ENCODE measurements around the gene KPNA3. TPM values are rescaled to one million over a fixed set of nuclear protein-coding genes. Genes with fewer than 3 reads are reported as not detected.

KPNA3 gene
- total and polyA plus RNA-seq, 7 experiments from 2014 or later: 17.0 to 38.7 (median 19.6) TPM

GRCh38 chr13:49740870-49741269, 51.6 kb downstream of the KPNA3 start:
- no peak for ATAC-seq
- Mint-ChIP-seq H3K4me3 (no peak overlapping the region), H3K9me3 (no peaks in the 10 kb centered on the region), H3K36me3 (peaks cover 3 to 34% (median 15%) of the 10 kb centered on the region in 5 donors), H3K4me1 (peaks cover 0 to 4% (median 0%) of the 10 kb centered on the region in 7 donors), H3K27me3 (no peaks in the 10 kb centered on the region), H3K27ac (no peak overlapping the region)
- Histone ChIP-seq H3K36me3 (ENCODE audit: control insufficient read depth in 2 of 3, insufficient read depth in 3 of 3, low read length in 3 of 3) (peaks cover 0 to 2% (median 0%) of the 10 kb centered on the region in 3 experiments), H3K27me3 (ENCODE audit: control insufficient read depth in 2 of 2, insufficient read depth in 2 of 2, low read length in 2 of 2) (no peaks in the 10 kb centered on the region), H3K9me3 (ENCODE audit: control insufficient read depth in 2 of 3, low read length in 3 of 3) (no peaks in the 10 kb centered on the region), H3K4me1 (ENCODE audit: control insufficient read depth in 2 of 2, insufficient read depth in 2 of 2, low read length in 2 of 2) (no peaks in the 10 kb centered on the region), H3K27ac (ENCODE audit: low read depth, low read length) (no peak overlapping the region), H3K4me3 (ENCODE audit: low read length) (no peak overlapping the region)
- intact Hi-C loops (cut with micrococcal nuclease): loop anchor here in 1 of 2 donors (5.0 kb wide), 1 partner anchor 51 kb away; the partner anchor contains the start of gene KPNA3
- ChIA-PET CTCF (no interaction called here), POLR2A (no interaction called here)
- no peak for DNase-seq

GRCh38 chr13:49739498-49740187, 52.8 kb downstream of the KPNA3 start:
- peaks cover 0 to 27% (median 8%) of the 10 kb centered on the region in 5 donors for H3K36me3 Mint-ChIP-seq
- no peaks in the 10 kb centered on the region for H3K27me3 Mint-ChIP-seq
- H3K4me1 ChIP-seq (ENCODE audit: control insufficient read depth in 2 of 2, insufficient read depth in 2 of 2, low read length in 2 of 2): no peaks in the 10 kb centered on the region

GRCh38 chr13:49733181-49733951, 59.1 kb downstream of the KPNA3 start:
- Histone ChIP-seq H3K9me3 (ENCODE audit: control insufficient read depth in 2 of 3, low read length in 3 of 3) (no peaks in the 10 kb centered on the region), H3K27me3 (ENCODE audit: control insufficient read depth in 2 of 2, insufficient read depth in 2 of 2, low read length in 2 of 2) (no peaks in the 10 kb centered on the region), H3K4me1 (ENCODE audit: control insufficient read depth in 2 of 2, insufficient read depth in 2 of 2, low read length in 2 of 2) (no peaks in the 10 kb centered on the region), H3K36me3 (ENCODE audit: control insufficient read depth in 2 of 3, insufficient read depth in 3 of 3, low read length in 3 of 3) (peaks cover 0 to 6% (median 0%) of the 10 kb centered on the region in 3 experiments), H3K27ac (ENCODE audit: low read depth, low read length) (no peak overlapping the region), H3K4me3 (ENCODE audit: low read length) (no peak overlapping the region)
- peaks cover 4 to 19% (median 17%) of the 10 kb centered on the region in 5 donors for H3K36me3 Mint-ChIP-seq
- H3K9me3 Mint-ChIP-seq: no peaks in the 10 kb centered on the region
- DNase-seq: no peak
- H3K27ac Mint-ChIP-seq: peak overlapping the region in 1 of 9 donors; percentile 45
- ATAC-seq: no peak
- POLR2A ChIA-PET: no interaction called here
- no peaks in the 10 kb centered on the region for H3K27me3 Mint-ChIP-seq
- intact Hi-C loops (cut with micrococcal nuclease): no loop called here
- CTCF ChIA-PET: no interaction called here
- H3K4me1 Mint-ChIP-seq: no peaks in the 10 kb centered on the region
- H3K4me3 Mint-ChIP-seq: no peak overlapping the region

More at GRCh38 chr13:49739498-49740187, 52.8 kb downstream of the KPNA3 start:
- no peak overlapping the region for H3K4me3 ChIP-seq (ENCODE audit: low read length)
- DNase-seq (no peak), ATAC-seq (no peak)
- H3K27ac ChIP-seq (ENCODE audit: low read depth, low read length): no peak overlapping the region
- H3K36me3 ChIP-seq (ENCODE audit: control insufficient read depth in 2 of 3, insufficient read depth in 3 of 3, low read length in 3 of 3): no peaks in the 10 kb centered on the region
- no peaks in the 10 kb centered on the region for H3K9me3 Mint-ChIP-seq
- H3K4me3 Mint-ChIP-seq: no peak overlapping the region
- ChIA-PET POLR2A (no interaction called here), CTCF (no interaction called here)
- H3K4me1 Mint-ChIP-seq: peaks cover 0 to 4% (median 0%) of the 10 kb centered on the region in 7 donors
- H3K27ac Mint-ChIP-seq: peak overlapping the region in 2 of 9 donors; percentile 17 to 43
- H3K27me3 ChIP-seq (ENCODE audit: control insufficient read depth in 2 of 2, insufficient read depth in 2 of 2, low read length in 2 of 2): no peaks in the 10 kb centered on the region
- no peaks in the 10 kb centered on the region for H3K9me3 ChIP-seq (ENCODE audit: control insufficient read depth in 2 of 3, low read length in 3 of 3)
- intact Hi-C loops (cut with micrococcal nuclease): loop anchor here in 1 of 2 donors (5.0 kb wide), 1 partner anchor 53 kb away; the partner anchor contains the start of gene KPNA3

DNA sequence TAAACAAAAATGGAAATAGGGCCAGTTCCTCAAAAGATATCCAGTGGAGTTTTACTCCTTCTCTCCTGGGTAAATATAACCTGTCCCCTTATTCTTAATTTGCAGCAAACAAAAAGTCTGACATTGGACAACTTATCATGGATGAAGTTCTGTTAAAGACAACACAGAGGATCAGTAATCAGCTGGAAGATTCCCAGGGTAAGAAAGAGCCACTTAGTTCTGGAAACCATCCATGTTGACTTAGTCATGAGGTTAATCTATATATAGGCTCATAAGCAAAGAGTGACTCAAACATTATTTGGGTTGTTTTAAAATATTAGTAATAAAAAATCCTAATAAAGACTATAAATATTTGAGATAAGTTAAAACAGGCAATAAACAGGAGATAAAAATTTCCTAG, 60.7 kb downstream of the KPNA3 start:
- Mint-ChIP-seq H3K4me3 (no peak overlapping the region), H3K27me3 (no peaks in the 10 kb centered on the region), H3K9me3 (no peaks in the 10 kb centered on the region), H3K4me1 (no peaks in the 10 kb centered on the region), H3K36me3 (peaks cover 4 to 33% (median 28%) of the 10 kb centered on the region in 5 donors), H3K27ac (no peak overlapping the region)
- ChIA-PET CTCF (no interaction called here), POLR2A (no interaction called here)
- Histone ChIP-seq H3K27ac (ENCODE audit: low read depth, low read length) (no peak overlapping the region), H3K4me3 (ENCODE audit: low read length) (no peak overlapping the region), H3K4me1 (ENCODE audit: control insufficient read depth in 2 of 2, insufficient read depth in 2 of 2, low read length in 2 of 2) (no peaks in the 10 kb centered on the region), H3K36me3 (ENCODE audit: control insufficient read depth in 2 of 3, insufficient read depth in 3 of 3, low read length in 3 of 3) (peaks cover 0 to 6% (median under 1%) of the 10 kb centered on the region in 3 experiments), H3K27me3 (ENCODE audit: control insufficient read depth in 2 of 2, insufficient read depth in 2 of 2, low read length in 2 of 2) (no peaks in the 10 kb centered on the region), H3K9me3 (ENCODE audit: control insufficient read depth in 2 of 3, low read length in 3 of 3) (no peaks in the 10 kb centered on the region)
- ATAC-seq (no peak), DNase-seq (no peak)
- intact Hi-C loops (cut with micrococcal nuclease): no loop called here

DNA sequence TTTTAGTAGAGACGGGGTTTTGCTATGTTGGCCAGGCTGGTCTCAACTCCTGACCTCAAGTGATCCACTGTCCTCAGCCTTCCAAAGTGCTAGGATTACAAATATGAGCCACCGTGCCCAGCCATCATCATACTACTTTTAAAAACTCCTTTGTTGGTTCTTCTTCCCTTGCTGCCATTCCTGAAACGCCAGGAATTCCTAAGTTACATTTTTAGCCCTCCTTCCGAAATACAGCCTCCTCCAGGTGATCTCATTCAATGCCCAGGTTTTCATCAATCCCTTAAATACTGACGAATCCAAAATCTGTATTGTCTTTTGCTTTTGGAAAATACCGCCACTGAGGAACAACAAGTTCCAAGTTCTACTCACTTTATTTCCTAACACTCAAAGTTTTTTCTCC, 75.9 kb downstream of the KPNA3 start:
- Mint-ChIP-seq H3K9me3 (peaks cover 5 to 39% (median 14%) of the 10 kb centered on the region in 11 donors), H3K27ac (peak overlapping the region in 1 of 9 donors; percentile 60), H3K4me3 (no peak overlapping the region), H3K27me3 (no peaks in the 10 kb centered on the region), H3K4me1 (peaks cover 0 to 5% (median 0%) of the 10 kb centered on the region in 7 donors), H3K36me3 (peaks cover 22 to 59% (median 53%) of the 10 kb centered on the region in 5 donors)
- peaks cover 0 to 23% (median 0%) of the 10 kb centered on the region in 3 experiments for H3K36me3 ChIP-seq (ENCODE audit: control insufficient read depth in 2 of 3, insufficient read depth in 3 of 3, low read length in 3 of 3)
- POLR2A ChIA-PET: no interaction called here
- H3K27me3 ChIP-seq (ENCODE audit: control insufficient read depth in 2 of 2, insufficient read depth in 2 of 2, low read length in 2 of 2): no peaks in the 10 kb centered on the region
- intact Hi-C loops (cut with micrococcal nuclease): no loop called here
- peaks cover 0 to 5% (median 0%) of the 10 kb centered on the region in 3 experiments for H3K9me3 ChIP-seq (ENCODE audit: control insufficient read depth in 2 of 3, low read length in 3 of 3)
- ATAC-seq (no peak), DNase-seq (no peak)
- no peak overlapping the region for H3K27ac ChIP-seq (ENCODE audit: low read depth, low read length)
- CTCF ChIA-PET: no interaction called here
- no peaks in the 10 kb centered on the region for H3K4me1 ChIP-seq (ENCODE audit: control insufficient read depth in 2 of 2, insufficient read depth in 2 of 2, low read length in 2 of 2)
- no peak overlapping the region for H3K4me3 ChIP-seq (ENCODE audit: low read length)

DNA sequence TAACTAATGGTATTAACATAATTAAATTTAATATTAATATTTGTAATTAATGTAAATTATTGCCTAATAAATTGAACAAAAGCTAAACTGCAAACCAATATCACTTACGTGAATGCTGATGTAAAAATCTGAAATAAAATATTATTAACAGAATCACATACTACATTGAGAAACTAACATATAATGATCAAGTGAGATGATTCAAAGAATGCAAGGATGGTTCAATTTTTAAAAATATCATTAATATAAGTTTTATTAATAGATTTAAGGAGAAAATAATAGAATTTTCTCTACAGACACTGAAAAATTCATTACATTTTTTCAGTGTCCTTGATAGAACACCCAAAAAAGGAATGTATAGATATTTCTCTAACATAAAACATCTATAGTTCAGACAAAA, 77.7 kb downstream of the KPNA3 start:
- peaks cover 21 to 65% (median 58%) of the 10 kb centered on the region in 5 donors for H3K36me3 Mint-ChIP-seq
- Histone ChIP-seq H3K27ac (ENCODE audit: low read depth, low read length) (no peak overlapping the region), H3K36me3 (ENCODE audit: control insufficient read depth in 2 of 3, insufficient read depth in 3 of 3, low read length in 3 of 3) (peaks cover 0 to 18% (median 0%) of the 10 kb centered on the region in 3 experiments), H3K27me3 (ENCODE audit: control insufficient read depth in 2 of 2, insufficient read depth in 2 of 2, low read length in 2 of 2) (no peaks in the 10 kb centered on the region), H3K4me1 (ENCODE audit: control insufficient read depth in 2 of 2, insufficient read depth in 2 of 2, low read length in 2 of 2) (no peaks in the 10 kb centered on the region), H3K4me3 (ENCODE audit: low read length) (no peak overlapping the region), H3K9me3 (ENCODE audit: control insufficient read depth in 2 of 3, low read length in 3 of 3) (peaks cover 0 to 5% (median 0%) of the 10 kb centered on the region in 3 experiments)
- no peak overlapping the region for H3K27ac Mint-ChIP-seq
- intact Hi-C loops (cut with micrococcal nuclease): no loop called here
- H3K4me1 Mint-ChIP-seq: peaks cover 0 to 9% (median 0%) of the 10 kb centered on the region in 7 donors
- H3K4me3 Mint-ChIP-seq: no peak overlapping the region
- DNase-seq: no peak
- no peaks in the 10 kb centered on the region for H3K27me3 Mint-ChIP-seq
- H3K9me3 Mint-ChIP-seq: peaks cover 5 to 39% (median 14%) of the 10 kb centered on the region in 11 donors
- no peak for ATAC-seq
- ChIA-PET CTCF (no interaction called here), POLR2A (no interaction called here)

All from naive thymus-derived CD4-positive, alpha-beta T cell (primary cell).